ENCODE results near the gene ARPC1B.
A peak's percentile ranks its signal among the peaks of the same experiment; 100 is the strongest.
"Not testable (repeated sequence)": the region's sequence is repeated elsewhere in the genome, so short reads cannot be mapped to it uniquely, and the experiment has no call there.

ARPC1B gene

GRCh38 chr7:99374111-99375064, at the start of gene ARPC1B:
ARPC1B (plus strand) TSS chr7:99374730; CDS start chr7:99385715, 10,985 bp downstream.
- DNase-seq (ENCODE audit: low read depth in 2 of 2), result peak; percentile 68 to 76

GRCh38 chr7:99325001-99325493, 49.5 kb upstream of the ARPC1B start:
- no peak for DNase-seq (ENCODE audit: low read depth in 2 of 2)

- peak; percentile 73 to 88 for DNase-seq (ENCODE audit: low read depth in 2 of 2)
Measured at GRCh38 chr7:99325592-99326407, 48.7 kb upstream of the ARPC1B start, which contains the start of gene ARPC1A. ARPC1A (plus strand) TSS chr7:99325898; CDS start chr7:99333354, 7,456 bp downstream.

GRCh38 chr7:99326408-99326782, 48.1 kb upstream of the ARPC1B start:
- no peak for DNase-seq (ENCODE audit: low read depth in 2 of 2)

- not testable (repeated sequence) for DNase-seq (ENCODE audit: low read depth in 2 of 2)
Measured at GRCh38 chr7:99330314-99330961, 44.1 kb upstream of the ARPC1B start.

DNA sequence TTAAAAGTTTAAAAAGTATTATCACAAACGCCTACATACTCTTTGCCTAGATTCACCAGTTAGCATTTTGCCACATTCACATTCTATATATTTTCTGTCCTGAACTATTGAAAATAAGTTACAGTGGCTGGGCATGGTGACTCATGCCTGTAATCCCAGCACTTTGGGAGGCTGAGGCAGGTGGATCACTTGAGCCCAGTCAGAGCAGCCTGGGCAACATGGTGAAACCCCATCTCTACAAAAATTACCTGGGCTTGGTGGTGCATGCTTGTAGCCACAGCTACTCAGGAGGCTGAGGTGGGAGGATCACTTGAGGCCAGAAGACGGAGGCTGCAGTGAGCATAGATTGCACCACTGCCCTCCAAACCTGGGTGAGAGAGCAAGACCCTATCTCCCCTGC, 43.5 kb upstream of the ARPC1B start:
- DNase-seq (ENCODE audit: low read depth in 2 of 2), result no peak

- DNase-seq (ENCODE audit: low read depth in 2 of 2), result no peak
Measured at GRCh38 chr7:99339595-99339994, 34.9 kb upstream of the ARPC1B start.

GRCh38 chr7:99340659-99341058, 33.9 kb upstream of the ARPC1B start:
- no peak for DNase-seq (ENCODE audit: low read depth in 2 of 2)

GRCh38 chr7:99344061-99344647, 30.4 kb upstream of the ARPC1B start:
- DNase-seq (ENCODE audit: low read depth in 2 of 2), result no peak

DNA sequence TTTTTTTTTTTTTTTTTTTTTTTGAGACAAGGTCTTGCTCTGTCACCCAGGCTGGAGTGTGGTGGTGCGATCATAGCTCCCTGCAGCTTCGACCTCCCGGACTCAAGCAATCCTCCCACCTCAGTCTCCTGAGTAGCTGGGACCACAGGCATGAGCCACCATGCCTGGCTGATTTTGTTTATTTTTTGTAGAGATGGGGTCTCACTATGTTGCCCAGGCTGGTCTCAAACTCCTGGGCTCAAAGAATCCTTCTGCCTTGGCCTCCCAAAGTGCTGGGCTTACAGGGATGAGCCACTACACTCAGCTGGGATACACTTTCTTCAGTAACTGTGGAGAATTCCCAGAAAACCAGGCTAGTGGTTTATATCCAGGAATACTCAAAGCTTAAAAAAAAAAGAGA, 23.9 kb upstream of the ARPC1B start:
- not testable (repeated sequence) for DNase-seq (ENCODE audit: low read depth in 2 of 2)

DNA sequence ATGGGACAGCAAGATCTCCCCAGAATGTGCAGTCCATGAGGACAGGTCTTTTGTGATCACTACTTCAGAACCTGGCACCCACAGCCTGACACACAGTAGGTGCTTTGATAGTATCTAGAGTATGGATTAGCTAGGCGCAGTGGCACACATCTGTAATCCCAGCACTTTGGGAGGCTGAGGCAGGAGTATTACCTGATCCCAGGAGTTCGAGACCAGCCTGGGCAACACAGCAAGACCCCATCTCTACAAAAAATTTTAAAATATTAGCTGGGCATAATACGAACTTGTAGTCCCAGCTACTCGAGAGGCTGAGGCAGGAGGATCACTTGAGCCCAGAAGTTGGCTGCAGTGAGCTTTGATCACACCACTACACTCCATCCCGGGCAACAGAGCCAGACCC, 22.3 kb upstream of the ARPC1B start:
- no peak for DNase-seq (ENCODE audit: low read depth in 2 of 2)

- no peak for DNase-seq (ENCODE audit: low read depth in 2 of 2)
Measured at GRCh38 chr7:99355098-99355497, 19.4 kb upstream of the ARPC1B start.

GRCh38 chr7:99357701-99358490, 16.6 kb upstream of the ARPC1B start:
- DNase-seq (ENCODE audit: low read depth in 2 of 2), result no peak

DNA sequence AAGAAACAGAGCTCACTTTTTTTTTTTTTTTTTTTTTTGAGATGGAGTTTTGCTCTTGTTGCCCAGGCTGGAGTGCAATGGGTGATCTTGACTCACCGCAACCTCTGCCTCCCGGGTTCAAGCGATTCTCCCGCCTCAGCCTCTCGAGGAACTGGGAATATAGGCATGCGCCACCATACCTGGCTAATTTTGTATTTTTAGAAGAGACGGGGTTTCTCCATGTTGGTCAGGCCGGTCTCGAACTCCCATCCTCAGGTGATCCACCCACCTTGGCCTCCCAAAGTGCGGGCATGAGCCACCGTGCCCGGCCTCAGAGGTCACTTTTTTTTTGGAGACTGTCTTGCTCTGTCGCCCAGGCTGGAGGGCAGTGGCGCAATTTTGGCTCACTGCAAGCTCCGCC, 16.0 kb upstream of the ARPC1B start:
- not testable (repeated sequence) for DNase-seq (ENCODE audit: low read depth in 2 of 2)

DNA sequence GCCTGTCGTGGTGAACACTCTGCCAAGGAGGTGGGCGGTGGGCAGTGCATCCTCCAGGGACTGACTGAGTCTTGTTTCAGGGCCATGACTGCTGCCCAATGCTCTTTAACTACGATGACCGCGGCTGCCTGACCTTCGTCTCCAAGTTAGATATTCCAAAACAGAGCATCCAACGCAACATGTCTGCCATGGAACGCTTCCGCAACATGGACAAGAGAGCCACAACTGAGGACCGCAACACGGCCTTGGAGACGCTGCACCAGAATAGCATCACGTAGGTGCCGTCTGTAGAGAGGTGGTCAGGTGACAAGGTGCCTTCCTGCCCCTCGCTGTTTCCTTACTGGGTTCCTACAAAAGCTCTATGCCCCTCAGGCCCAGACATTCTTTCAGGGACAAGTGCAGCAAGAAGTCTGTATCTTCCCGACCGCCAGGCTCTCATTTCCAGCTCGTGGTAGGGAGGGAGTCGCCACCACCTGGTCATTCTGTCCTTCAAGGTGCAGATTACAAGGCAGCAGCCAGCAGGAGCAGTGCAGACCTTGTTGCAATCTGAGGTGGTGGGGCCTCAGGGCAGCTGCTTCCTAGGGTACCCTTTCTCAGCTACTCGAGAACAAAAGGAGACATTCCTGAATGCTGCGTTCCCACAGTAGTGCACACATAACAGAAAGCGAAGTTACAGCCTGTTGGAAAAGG, 14.9 kb upstream of the ARPC1B start:
- no peak for DNase-seq (ENCODE audit: low read depth in 2 of 2)

- DNase-seq (ENCODE audit: low read depth in 2 of 2), result no peak
Measured at GRCh38 chr7:99362801-99363200, 11.7 kb upstream of the ARPC1B start.

- no peak for DNase-seq (ENCODE audit: low read depth in 2 of 2)
Measured at GRCh38 chr7:99363286-99363685, 11.2 kb upstream of the ARPC1B start.

DNA sequence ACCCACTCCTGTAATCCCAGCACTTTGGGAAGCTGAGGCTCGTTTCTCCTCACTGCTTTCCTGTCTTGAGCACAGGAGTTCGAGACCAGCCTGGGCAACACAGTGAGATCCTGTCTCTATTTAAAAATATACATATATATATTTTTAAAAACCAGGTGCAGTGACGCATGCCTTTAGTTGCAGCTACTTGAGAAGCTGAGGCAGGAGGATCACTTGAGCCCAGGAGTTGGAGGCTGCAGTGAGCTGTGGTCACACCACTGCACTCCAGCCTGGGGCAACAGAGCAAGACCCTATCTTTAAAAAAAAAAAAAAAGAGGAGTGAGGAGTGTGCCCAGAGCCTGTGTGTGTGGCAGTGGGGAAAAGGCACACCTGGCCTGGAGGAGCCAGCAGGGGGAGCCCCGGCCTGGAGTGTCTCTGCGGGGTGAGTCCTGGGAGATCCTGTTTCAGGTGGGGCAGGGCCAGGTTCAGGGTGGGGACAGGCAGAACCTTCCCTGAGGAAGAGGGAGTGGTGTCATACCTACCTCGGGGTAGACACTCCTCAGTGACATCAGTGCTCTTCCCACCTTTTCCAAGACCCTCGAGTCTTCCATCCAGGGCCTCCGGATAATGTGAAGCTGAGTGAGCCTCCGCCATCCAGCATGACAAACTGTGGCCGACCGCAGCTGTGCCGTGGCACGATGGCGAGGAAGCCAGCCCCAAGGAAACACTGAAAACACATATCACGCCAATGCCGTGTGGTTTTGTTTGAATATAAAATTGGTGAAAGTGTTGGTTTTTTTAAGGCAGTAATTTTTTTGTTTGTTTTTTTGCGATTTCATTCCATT, 9.0 kb upstream of the ARPC1B start:
- no peak for DNase-seq (ENCODE audit: low read depth in 2 of 2)

DNA sequence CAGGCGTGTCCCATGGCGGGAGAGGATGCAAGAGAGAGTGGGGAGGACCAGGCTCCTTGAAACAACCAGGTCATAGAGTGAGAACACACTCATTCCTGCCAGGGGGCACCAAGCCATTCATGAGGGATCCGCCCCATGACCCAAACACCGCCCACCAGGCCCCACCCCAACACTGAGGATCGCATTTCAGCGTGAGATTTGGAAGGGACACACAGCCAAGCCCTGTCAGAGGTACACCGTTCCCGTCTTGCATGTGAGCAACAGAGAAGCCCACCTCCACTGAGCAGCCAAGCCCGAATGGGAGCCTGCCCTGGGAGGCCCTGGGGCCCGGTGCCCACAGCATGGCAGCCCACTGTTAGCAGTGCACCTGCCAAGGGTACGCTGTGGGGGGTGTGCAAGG, 7.9 kb upstream of the ARPC1B start:
- DNase-seq (ENCODE audit: low read depth in 2 of 2), result no peak

All from stimulated activated CD8-positive, alpha-beta memory T cell treated with anti-CD3 and anti-CD28 coated beads, Interleukin-15, amount 100 ng/mL, for 4 hours (primary cell).